WTC11 (cell line): ENCODE measurements around the gene BCAS3. TPM values are rescaled to one million over a fixed set of nuclear protein-coding genes. Genes with fewer than 3 reads are reported as not detected.

Experiments used
- ATAC-seq: fragments of 200-7000 bp; cut with Tn5 transposase; 2 replicates; pipeline ENCODE4 v1.10.0; 2021; ENCODE audit warnings: mild to moderate bottlenecking, moderate library complexity
- CTCF ChIA-PET: fragments of 300-600 bp; sonication (Branson Sonifier 250); formaldehyde crosslinking; loops from one replicate; lab custom pipeline; 2021; ENCODE audit warnings: antibody characterized with exemption; lab: Charles Lee
- POLR2A ChIA-PET: fragments of 350-600 bp; sonication (Branson Sonifier 250); formaldehyde crosslinking; loops from one replicate; lab custom pipeline; 2021; ENCODE audit warnings: antibody characterized with exemption; lab: Charles Lee
- DNase-seq: peaks from one replicate; pipeline ENCODE4 v3.0.0; 2021; ENCODE audit warnings: low spot score
- H3K27ac Mint-ChIP-seq: 2 replicates; pipeline ENCODE4 v1.8.0; 2021; ENCODE audit warnings: mixed read lengths
- H3K27me3 Mint-ChIP-seq: 2 replicates; pipeline ENCODE4 v1.8.0; 2021; ENCODE audit warnings: low read depth, mild to moderate bottlenecking, moderate library complexity, mixed read lengths
- H3K36me3 Mint-ChIP-seq: 2 replicates; pipeline ENCODE4 v1.8.0; 2021; ENCODE audit warnings: mixed read lengths
- H3K4me1 Mint-ChIP-seq: 2 replicates; pipeline ENCODE4 v1.8.0; 2022; ENCODE audit warnings: mixed read lengths
- H3K4me3 Mint-ChIP-seq: 2 replicates; pipeline ENCODE4 v1.8.0; 2021; ENCODE audit warnings: mild to moderate bottlenecking, moderate library complexity, mixed read lengths
- H3K9me3 Mint-ChIP-seq: 2 replicates; pipeline ENCODE4 v1.8.0; 2021; ENCODE audit warnings: mixed read lengths
- CBFB ChIP-seq: sonication (generic); formaldehyde crosslinking; IDR thresholded peaks from 2 replicates; pipeline ENCODE4 v1.8.1; 2022; ENCODE audit warnings: mild to moderate bottlenecking, low read depth, missing genetic modification reagents
- FOXP1 ChIP-seq: sonication (generic); formaldehyde crosslinking; IDR thresholded peaks from 2 replicates; pipeline ENCODE4 v1.8.0; 2022; ENCODE audit warnings: missing genetic modification reagents, mild to moderate bottlenecking, moderate library complexity, borderline replicate concordance
- GABPB1 ChIP-seq: sonication (generic); formaldehyde crosslinking; IDR thresholded peaks from 2 replicates; pipeline ENCODE4 v1.8.1; 2023; ENCODE audit warnings: mild to moderate bottlenecking, missing genetic modification reagents
- KAT7 ChIP-seq: sonication (generic); formaldehyde crosslinking; IDR thresholded peaks from 2 replicates; pipeline ENCODE4 v1.8.1; 2023; ENCODE audit warnings: missing genetic modification reagents, mild to moderate bottlenecking, borderline replicate concordance
- NFE2L1 ChIP-seq: sonication (generic); formaldehyde crosslinking; IDR thresholded peaks from 2 replicates; pipeline ENCODE4 v1.8.1; 2023; ENCODE audit warnings: missing genetic modification reagents
- NFYB ChIP-seq: sonication (generic); formaldehyde crosslinking; conservative IDR thresholded peaks from 2 replicates; pipeline ENCODE4 v1.8.0; 2022; ENCODE audit warnings: low read depth, missing genetic modification reagents
- RELA ChIP-seq: sonication (generic); formaldehyde crosslinking; IDR thresholded peaks from 2 replicates; pipeline ENCODE4 v1.8.1; 2022; ENCODE audit warnings: missing genetic modification reagents, mild to moderate bottlenecking, borderline replicate concordance
- SMAD3 ChIP-seq: sonication (generic); formaldehyde crosslinking; IDR thresholded peaks from 2 replicates; pipeline ENCODE4 v1.8.0; 2022; ENCODE audit warnings: missing genetic modification reagents, mild to moderate bottlenecking, borderline replicate concordance
- TCF7 ChIP-seq: sonication (generic); formaldehyde crosslinking; IDR thresholded peaks from 2 replicates; pipeline ENCODE4 v1.8.0; 2022; ENCODE audit warnings: mild to moderate bottlenecking, low read depth, missing genetic modification reagents, moderate library complexity
- ZNF121 ChIP-seq: sonication (generic); formaldehyde crosslinking; IDR thresholded peaks from 2 replicates; pipeline ENCODE4 v1.8.0; 2023; ENCODE audit warnings: missing genetic modification reagents
- total RNA-seq: library from RNA; stranded (reverse); gene quantifications from 3 replicates; pipeline ENCODE4 v1.2.3, GENCODE V29; 2021
- TF ChIP-seq, protein P1 (sequence below): sonication (generic); formaldehyde crosslinking; IDR thresholded peaks from 2 replicates; pipeline ENCODE4 v1.8.0; 2023; ENCODE audit warnings: missing genetic modification reagents
- TF ChIP-seq, protein P2 (sequence below): sonication (generic); formaldehyde crosslinking; conservative IDR thresholded peaks from 2 replicates; pipeline ENCODE4 v1.8.1; 2023; ENCODE audit warnings: mild to moderate bottlenecking, low read depth, missing genetic modification reagents, moderate library complexity
- TF ChIP-seq, protein P3 (sequence below): sonication (generic); formaldehyde crosslinking; IDR thresholded peaks from 2 replicates; pipeline ENCODE4 v1.8.0; 2023; ENCODE audit warnings: missing genetic modification reagents, mild to moderate bottlenecking, borderline replicate concordance
- TF ChIP-seq, protein P4 (sequence below): sonication (generic); formaldehyde crosslinking; IDR thresholded peaks from 2 replicates; pipeline ENCODE4 v1.8.1; 2022; ENCODE audit warnings: mild to moderate bottlenecking, missing genetic modification reagents, moderate library complexity, borderline replicate concordance
- TF ChIP-seq, protein P5 (sequence below): fragments of 250-450 bp; sonication (Bioruptor Pico); conservative IDR thresholded peaks from 2 replicates; pipeline ENCODE4 v1.9.0; 2021; ENCODE audit warnings: mild to moderate bottlenecking
- TF ChIP-seq, protein P6 (sequence below): fragments of 250-450 bp; sonication (Bioruptor Pico); IDR thresholded peaks from 2 replicates; pipeline ENCODE4 v1.9.0; 2021; ENCODE audit warnings: moderate library complexity, mild to moderate bottlenecking, inconsistent platforms, borderline replicate concordance
- TF ChIP-seq, protein P7 (sequence below): sonication (generic); formaldehyde crosslinking; IDR thresholded peaks from 2 replicates; pipeline ENCODE4 v1.8.1; 2023; ENCODE audit warnings: mild to moderate bottlenecking, missing genetic modification reagents

The BCAS3 gene
- total RNA-seq, 1 experiment from 2014 or later, result 15.5 TPM

DNA sequence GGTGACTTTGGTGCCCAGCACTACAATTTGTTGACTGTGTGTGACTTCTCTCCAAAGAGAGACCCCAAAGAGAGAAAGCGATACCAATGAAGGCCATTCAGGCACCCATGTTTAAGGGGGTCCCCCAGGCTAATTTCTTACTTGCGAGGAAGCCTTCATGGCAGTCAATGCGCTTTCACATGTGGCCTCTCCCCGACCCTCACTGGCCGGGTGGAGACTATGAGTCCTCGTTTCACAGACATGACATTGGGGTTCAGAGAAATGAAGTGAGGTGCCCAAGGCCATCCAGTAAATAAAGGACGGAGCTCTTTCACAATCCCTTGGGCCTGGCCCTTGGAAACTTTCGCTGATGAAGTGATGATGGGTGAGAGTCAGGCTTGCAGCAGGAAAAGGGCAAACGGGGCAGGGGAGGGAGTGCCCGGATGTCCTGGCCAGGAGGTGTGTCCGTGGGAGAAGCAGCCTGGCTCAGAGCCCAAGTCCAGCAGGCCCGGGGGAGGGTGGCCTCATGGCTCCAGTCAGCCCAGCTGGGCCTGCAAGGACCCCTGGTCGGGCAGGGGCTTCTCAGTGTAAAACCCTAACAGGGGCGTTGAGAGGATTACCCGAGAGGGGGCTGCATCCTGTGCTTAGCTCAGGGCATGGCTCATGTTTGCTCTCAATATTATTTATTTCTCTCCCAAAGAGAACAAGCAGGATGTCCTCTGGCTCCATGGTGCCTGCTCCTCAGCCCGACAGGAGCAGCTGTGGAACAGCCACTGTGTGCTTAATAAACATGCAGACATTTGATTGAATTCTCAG, 736.7 kb downstream of the BCAS3 start:
- no peak for ATAC-seq
- H3K27ac Mint-ChIP-seq, result no peak overlapping the region
- ChIA-PET POLR2A (no interaction called here), CTCF (interaction anchor here (1.4 to 6.4 kb wide), 5 partner anchors 17 to 160 kb away, joined by 5 to 46 read pairs (median 12); no protein-coding TSS in a partner anchor)
- 0 out of 2 replicates have a peak, but pooled peaks have one; percentile 12 for TF ChIP-seq GABPB1 (CRISPR knock-in tag)
- TF ChIP-seq, protein P1, sequence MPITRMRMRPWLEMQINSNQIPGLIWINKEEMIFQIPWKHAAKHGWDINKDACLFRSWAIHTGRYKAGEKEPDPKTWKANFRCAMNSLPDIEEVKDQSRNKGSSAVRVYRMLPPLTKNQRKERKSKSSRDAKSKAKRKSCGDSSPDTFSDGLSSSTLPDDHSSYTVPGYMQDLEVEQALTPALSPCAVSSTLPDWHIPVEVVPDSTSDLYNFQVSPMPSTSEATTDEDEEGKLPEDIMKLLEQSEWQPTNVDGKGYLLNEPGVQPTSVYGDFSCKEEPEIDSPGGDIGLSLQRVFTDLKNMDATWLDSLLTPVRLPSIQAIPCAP (CRISPR knock-in tag), result no peak
- TF ChIP-seq, protein P2, sequence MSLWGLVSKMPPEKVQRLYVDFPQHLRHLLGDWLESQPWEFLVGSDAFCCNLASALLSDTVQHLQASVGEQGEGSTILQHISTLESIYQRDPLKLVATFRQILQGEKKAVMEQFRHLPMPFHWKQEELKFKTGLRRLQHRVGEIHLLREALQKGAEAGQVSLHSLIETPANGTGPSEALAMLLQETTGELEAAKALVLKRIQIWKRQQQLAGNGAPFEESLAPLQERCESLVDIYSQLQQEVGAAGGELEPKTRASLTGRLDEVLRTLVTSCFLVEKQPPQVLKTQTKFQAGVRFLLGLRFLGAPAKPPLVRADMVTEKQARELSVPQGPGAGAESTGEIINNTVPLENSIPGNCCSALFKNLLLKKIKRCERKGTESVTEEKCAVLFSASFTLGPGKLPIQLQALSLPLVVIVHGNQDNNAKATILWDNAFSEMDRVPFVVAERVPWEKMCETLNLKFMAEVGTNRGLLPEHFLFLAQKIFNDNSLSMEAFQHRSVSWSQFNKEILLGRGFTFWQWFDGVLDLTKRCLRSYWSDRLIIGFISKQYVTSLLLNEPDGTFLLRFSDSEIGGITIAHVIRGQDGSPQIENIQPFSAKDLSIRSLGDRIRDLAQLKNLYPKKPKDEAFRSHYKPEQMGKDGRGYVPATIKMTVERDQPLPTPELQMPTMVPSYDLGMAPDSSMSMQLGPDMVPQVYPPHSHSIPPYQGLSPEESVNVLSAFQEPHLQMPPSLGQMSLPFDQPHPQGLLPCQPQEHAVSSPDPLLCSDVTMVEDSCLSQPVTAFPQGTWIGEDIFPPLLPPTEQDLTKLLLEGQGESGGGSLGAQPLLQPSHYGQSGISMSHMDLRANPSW (CRISPR knock-in tag), result no peak
- TF ChIP-seq ZNF121 (CRISPR knock-in tag), result no peak
- no peak for TF ChIP-seq RELA (CRISPR knock-in tag)
- H3K27me3 Mint-ChIP-seq, result peaks cover 81% of the 10 kb centered on the region
- H3K9me3 Mint-ChIP-seq, result no peaks in the 10 kb centered on the region
- H3K36me3 Mint-ChIP-seq, result no peaks in the 10 kb centered on the region
- H3K4me1 Mint-ChIP-seq, result peaks cover 15% of the 10 kb centered on the region
- DNase-seq, result no peak
- no peak overlapping the region for H3K4me3 Mint-ChIP-seq

DNA sequence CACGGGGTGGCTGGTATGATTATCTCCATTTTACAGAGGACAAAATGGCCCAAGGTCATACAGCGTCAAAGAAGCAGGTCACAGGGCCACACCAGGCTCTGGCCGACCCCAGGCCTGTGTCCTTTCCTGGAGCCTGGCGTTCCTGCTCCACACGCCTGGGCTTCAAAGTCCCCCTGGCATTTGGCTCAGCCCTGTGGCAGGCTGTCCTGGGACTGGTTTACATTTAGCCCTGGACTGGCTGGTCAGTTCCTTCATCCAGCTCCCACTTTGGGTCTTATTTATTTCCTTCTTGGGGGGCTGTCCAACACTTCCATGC, 737.2 kb downstream of the BCAS3 start:
- Mint-ChIP-seq H3K36me3 (no peaks in the 10 kb centered on the region), H3K27ac (no peak overlapping the region), H3K4me3 (no peak overlapping the region), H3K27me3 (peaks cover 77% of the 10 kb centered on the region), H3K9me3 (no peaks in the 10 kb centered on the region), H3K4me1 (peaks cover 15% of the 10 kb centered on the region)
- POLR2A ChIA-PET, result no interaction called here
- no peak for ATAC-seq
- CTCF ChIA-PET, result interaction anchor here (6.4 kb wide), 1 partner anchor 53 kb away, joined by 39 read pairs; no protein-coding TSS in a partner anchor
- TF ChIP-seq SMAD3, result no peak
- TF ChIP-seq TCF7 (CRISPR knock-in tag), result no peak
- TF ChIP-seq, protein P3, sequence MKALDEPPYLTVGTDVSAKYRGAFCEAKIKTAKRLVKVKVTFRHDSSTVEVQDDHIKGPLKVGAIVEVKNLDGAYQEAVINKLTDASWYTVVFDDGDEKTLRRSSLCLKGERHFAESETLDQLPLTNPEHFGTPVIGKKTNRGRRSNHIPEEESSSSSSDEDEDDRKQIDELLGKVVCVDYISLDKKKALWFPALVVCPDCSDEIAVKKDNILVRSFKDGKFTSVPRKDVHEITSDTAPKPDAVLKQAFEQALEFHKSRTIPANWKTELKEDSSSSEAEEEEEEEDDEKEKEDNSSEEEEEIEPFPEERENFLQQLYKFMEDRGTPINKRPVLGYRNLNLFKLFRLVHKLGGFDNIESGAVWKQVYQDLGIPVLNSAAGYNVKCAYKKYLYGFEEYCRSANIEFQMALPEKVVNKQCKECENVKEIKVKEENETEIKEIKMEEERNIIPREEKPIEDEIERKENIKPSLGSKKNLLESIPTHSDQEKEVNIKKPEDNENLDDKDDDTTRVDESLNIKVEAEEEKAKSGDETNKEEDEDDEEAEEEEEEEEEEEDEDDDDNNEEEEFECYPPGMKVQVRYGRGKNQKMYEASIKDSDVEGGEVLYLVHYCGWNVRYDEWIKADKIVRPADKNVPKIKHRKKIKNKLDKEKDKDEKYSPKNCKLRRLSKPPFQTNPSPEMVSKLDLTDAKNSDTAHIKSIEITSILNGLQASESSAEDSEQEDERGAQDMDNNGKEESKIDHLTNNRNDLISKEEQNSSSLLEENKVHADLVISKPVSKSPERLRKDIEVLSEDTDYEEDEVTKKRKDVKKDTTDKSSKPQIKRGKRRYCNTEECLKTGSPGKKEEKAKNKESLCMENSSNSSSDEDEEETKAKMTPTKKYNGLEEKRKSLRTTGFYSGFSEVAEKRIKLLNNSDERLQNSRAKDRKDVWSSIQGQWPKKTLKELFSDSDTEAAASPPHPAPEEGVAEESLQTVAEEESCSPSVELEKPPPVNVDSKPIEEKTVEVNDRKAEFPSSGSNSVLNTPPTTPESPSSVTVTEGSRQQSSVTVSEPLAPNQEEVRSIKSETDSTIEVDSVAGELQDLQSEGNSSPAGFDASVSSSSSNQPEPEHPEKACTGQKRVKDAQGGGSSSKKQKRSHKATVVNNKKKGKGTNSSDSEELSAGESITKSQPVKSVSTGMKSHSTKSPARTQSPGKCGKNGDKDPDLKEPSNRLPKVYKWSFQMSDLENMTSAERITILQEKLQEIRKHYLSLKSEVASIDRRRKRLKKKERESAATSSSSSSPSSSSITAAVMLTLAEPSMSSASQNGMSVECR (CRISPR knock-in tag), result no peak
- TF ChIP-seq, protein P4, sequence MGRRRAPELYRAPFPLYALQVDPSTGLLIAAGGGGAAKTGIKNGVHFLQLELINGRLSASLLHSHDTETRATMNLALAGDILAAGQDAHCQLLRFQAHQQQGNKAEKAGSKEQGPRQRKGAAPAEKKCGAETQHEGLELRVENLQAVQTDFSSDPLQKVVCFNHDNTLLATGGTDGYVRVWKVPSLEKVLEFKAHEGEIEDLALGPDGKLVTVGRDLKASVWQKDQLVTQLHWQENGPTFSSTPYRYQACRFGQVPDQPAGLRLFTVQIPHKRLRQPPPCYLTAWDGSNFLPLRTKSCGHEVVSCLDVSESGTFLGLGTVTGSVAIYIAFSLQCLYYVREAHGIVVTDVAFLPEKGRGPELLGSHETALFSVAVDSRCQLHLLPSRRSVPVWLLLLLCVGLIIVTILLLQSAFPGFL (CRISPR knock-in tag), result no peak
- TF ChIP-seq, protein P5, sequence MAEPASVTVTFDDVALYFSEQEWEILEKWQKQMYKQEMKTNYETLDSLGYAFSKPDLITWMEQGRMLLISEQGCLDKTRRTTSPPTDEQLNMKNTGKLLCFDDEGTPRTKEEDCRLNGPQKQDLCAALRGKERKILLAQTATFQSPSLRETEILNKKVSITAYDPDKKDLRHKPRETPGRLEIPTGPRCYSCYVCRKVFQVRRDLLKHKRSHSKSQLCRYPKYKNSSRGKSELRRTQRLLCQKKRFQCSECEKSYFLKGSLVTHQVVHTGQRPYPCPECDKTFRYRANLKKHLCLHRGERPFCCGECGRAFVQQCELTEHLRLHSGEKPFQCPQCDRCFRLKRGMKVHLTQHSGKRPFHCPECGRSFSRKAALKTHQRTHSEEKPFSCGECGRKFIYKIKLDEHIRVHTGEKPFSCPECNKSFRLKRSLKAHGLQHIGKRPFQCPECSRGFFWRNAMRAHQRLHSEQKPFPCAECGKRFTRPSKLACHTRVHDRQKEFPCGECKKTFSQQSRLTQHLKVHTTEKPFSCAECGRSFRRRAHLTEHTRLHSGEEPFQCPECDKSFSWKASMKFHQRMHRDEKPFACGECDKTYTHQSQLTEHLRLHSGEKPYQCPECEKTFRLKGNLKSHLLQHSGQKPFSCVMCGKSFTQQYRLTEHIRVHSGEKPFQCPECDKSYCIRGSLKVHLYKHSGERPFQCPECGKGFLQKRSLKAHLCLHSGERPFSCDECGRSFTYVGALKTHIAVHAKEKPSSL, result no peak
- TF ChIP-seq NFE2L1, result no peak
- no peak for TF ChIP-seq KAT7 (CRISPR knock-in tag)
- no peak for TF ChIP-seq FOXP1
- TF ChIP-seq, protein P6, sequence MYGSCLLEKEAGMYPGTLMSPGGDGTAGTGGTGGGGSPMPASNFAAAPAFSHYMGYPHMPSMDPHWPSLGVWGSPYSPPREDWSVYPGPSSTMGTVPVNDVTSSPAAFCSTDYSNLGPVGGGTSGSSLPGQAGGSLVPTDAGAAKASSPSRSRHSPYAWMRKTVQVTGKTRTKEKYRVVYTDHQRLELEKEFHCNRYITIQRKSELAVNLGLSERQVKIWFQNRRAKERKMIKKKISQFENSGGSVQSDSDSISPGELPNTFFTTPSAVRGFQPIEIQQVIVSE, result no peak
- TF ChIP-seq, protein P7, sequence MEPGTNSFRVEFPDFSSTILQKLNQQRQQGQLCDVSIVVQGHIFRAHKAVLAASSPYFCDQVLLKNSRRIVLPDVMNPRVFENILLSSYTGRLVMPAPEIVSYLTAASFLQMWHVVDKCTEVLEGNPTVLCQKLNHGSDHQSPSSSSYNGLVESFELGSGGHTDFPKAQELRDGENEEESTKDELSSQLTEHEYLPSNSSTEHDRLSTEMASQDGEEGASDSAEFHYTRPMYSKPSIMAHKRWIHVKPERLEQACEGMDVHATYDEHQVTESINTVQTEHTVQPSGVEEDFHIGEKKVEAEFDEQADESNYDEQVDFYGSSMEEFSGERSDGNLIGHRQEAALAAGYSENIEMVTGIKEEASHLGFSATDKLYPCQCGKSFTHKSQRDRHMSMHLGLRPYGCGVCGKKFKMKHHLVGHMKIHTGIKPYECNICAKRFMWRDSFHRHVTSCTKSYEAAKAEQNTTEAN (CRISPR knock-in tag), result no peak
- TF ChIP-seq NFYB (CRISPR knock-in tag), result no peak
- TF ChIP-seq CBFB (CRISPR knock-in tag), result no peak
- TF ChIP-seq, all 79 proteins: peak for 0
- DNase-seq, result no peak
